ENCODE results near the gene CERS6.

GRCh38 chr2:168797286-168797655 is 341.2 kb downstream of the CERS6 start:
- TF ChIP-seq CTCF (IDR thresholded peaks at IDR 0.05) (no peak), ZNF219 (CRISPR knock-in tag; IDR thresholded peaks at IDR 0.05; ENCODE audit: borderline replicate concordance) (no peak), ZNF317 (CRISPR knock-in tag; IDR thresholded peaks at IDR 0.05; ENCODE audit: borderline replicate concordance, low read depth) (no peak), ZNF232 (CRISPR knock-in tag; IDR thresholded peaks at IDR 0.05) (no peak), ATF6 (CRISPR knock-in tag; IDR thresholded peaks at IDR 0.05) (no peak), HMGA2 (CRISPR knock-in tag; IDR thresholded peaks at IDR 0.05) (no peak), HMGXB4 (CRISPR knock-in tag; IDR thresholded peaks at IDR 0.05) (no peak), ETV6 (CRISPR knock-in tag; IDR thresholded peaks at IDR 0.05) (no peak), ZNF423 (CRISPR knock-in tag; IDR thresholded peaks at IDR 0.05) (no peak), ZNF281 (CRISPR knock-in tag; IDR thresholded peaks at IDR 0.05) (no peak), ARID4B (CRISPR knock-in tag; IDR thresholded peaks at IDR 0.05; ENCODE audit: borderline replicate concordance) (no peak), ESRRA (CRISPR knock-in tag; IDR thresholded peaks at IDR 0.05; ENCODE audit: borderline replicate concordance) (no peak)

Measured in WTC11 (cell line).